GM19239 (cell line): ENCODE results near the gene ULK1.

Experiments
- DNase-seq: peaks from one replicate; pipeline ENCODE4 v3.0.0; 2011; ENCODE audit warnings: low spot score; ENCODE audit not compliant: insufficient read length
- FAIRE-seq: peaks from 2 replicates; lab custom pipeline; 2011; peaks lifted over from hg19 to GRCh38; lab: Jason Lieb, UNC

ULK1 gene

DNA sequence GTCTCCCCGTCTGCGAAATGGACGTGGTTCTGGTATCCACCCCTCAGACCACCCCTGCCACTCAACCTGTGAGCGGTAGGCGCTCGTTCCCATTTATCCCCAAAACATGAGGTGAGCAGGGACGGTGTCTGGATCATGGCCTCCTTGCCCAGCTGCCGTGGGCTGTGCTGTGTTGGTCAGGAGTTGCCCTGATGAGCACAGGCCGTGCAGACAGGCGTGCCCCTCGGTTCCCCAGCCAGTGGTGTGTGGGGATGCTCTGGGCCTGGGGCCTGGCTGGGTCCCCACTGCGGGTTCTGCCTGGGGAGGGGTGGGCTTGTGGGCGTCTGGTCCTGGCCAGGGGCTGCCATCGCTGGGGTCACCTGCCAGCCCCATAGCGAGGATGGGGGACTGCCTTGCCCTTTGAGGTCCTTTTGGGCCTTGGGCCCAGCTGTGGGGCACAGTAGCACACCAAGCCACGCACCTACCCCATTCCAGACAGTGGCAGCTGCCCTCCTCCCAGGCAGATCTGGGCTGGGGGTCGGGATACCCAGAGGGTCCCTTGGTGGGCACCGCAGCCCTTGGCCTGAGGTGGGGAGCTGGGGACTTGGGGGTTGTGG lies 23.4 kb downstream of the ULK1 start:
- FAIRE-seq (no peak), DNase-seq (no peak)

DNA sequence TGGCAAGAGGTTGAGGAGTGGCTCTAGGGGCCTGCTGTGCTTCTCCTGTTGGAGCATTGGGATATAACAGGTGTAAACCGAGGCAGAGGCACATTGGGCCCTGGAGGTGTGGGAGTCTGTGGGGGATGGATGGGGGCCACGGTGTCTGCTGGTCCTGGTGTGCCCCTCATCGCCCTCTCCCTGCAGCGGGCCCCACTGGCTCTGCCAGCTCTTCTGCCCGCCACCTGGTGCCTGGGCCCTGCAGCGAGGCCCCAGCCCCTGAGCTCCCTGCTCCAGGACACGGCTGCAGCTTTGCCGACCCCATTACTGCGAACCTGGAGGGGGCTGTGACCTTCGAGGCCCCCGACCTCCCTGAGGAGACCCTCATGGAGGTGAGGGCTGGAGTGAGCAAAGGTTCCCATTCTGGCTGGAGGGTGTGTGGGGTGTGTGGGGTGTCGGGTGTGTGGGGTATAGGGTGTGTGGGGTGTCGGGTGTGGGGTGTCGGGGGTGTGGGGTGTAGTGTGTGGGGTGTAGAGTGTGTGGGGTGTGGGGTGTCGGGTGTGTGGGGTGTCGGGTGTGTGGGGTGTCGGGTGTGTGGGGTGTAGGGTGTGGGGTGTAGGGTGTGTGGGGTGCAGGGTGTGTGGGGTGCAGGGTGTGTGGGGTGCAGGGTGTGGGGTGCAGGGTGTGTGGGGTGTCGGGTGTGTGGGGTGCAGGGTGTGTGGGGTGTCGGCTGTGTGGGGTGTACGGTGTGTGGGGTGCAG lies 24.1 kb downstream of the ULK1 start:
- FAIRE-seq: no peak
- no peak for DNase-seq

DNA sequence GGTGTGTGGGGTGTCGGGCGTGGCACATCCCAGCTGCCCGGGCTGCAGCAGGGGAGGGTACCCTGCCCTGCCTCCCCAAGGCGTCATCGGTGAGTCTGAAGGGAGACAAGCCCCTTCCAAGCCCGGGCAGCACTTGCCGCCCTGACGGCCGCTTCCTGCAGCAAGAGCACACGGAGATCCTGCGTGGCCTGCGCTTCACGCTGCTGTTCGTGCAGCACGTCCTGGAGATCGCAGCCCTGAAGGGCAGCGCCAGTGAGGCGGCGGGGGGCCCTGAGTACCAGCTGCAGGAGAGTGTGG lies 24.6 kb downstream of the ULK1 start:
- FAIRE-seq (no peak), DNase-seq (no peak)

DNA sequence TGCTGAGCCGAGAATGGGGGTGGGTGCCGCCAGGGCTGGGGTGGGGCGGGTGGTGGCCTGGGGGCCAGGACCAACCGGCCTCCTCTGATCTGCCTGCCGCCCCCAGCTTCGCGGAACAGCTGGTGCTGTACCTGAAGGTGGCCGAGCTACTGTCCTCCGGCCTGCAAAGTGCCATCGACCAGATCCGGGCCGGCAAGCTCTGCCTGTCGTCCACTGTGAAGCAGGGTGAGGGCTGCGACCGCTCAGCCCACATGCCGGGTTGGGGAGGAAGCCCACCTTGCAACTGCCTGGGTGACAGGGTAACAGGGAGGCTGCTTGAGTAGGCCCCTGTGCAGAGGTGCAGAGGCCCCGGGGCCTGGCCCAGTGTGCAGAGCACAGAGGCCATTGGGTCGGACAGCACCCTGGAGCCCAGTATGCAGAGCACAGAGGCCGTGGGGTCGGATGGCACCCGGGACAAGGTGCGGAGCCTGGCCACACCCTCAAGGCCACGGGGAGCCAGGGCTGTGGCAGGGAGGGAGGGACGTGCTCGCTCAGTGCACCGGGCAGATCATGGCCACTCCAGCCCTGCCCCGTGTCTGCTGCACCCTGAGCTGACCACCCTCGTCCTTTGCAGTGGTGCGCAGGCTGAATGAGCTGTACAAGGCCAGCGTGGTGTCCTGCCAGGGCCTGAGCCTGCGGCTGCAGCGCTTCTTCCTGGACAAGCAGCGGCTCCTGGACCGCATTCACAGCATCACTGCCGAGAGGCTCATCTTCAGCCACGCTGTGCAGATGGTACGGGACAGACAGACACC lies 25.1 kb downstream of the ULK1 start:
- FAIRE-seq (no peak), DNase-seq (no peak)

DNA sequence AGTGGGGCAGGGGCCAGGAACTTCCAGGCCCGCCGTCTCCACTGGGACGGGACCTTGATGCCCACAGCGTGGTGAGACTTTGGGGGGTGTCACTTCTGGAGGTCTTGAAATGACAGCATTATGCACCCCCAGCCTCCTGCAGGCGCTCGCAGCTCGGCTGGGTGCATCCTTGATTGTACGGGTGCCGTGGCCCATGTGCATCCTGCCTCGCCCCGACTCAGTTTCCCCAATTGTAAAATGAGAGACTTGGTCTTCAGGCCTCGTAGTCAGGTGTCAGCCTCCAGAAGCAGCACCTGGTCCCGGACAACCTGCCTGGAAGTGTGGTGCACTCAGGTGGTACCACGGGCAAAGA lies 25.7 kb downstream of the ULK1 start:
- FAIRE-seq: no peak

DNA sequence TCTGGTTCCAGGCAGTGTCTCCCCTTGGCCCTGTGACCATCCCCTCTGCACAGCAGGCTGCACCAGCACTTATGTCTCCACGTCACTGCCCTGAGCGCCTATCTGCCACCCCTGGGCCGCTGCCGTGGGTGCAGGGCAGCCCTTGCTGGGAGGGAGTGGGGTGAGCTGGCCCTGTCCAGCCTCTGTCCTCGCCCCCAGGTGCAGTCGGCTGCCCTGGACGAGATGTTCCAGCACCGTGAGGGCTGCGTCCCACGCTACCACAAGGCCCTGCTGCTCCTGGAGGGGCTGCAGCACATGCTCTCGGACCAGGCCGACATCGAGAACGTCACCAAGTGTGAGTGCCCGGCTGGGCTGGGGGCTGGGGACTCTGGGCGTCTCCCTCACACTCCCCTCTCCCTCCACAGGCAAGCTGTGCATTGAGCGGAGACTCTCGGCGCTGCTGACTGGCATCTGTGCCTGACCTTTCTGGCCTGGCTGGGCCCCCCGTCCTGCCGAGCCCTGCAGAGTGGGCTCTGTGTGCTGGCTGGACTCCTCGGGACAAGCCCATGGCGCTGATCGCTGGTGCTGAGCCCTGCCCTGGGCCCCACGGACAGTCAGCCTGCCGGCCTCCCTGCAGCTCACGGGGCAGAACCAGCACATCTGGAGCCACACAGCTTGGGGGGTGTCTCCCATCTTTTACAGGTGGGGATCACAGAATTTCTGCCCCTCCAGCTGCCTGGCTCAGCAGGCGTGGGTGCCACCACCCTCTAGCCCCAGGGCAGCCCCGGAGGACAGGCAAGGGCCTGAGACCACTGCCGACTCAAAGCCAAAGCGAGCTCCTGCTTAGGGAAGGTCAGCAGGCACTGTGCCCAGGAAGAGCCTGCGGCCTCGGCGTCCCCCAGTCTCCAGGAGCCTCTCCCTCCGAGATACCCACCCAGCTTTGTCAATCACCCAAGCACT lies 26.7 kb downstream of the ULK1 start:
- no peak for FAIRE-seq
- no peak for DNase-seq

More for the DNA sequence above, 25.7 kb downstream of the ULK1 start:
- no peak for DNase-seq

DNA sequence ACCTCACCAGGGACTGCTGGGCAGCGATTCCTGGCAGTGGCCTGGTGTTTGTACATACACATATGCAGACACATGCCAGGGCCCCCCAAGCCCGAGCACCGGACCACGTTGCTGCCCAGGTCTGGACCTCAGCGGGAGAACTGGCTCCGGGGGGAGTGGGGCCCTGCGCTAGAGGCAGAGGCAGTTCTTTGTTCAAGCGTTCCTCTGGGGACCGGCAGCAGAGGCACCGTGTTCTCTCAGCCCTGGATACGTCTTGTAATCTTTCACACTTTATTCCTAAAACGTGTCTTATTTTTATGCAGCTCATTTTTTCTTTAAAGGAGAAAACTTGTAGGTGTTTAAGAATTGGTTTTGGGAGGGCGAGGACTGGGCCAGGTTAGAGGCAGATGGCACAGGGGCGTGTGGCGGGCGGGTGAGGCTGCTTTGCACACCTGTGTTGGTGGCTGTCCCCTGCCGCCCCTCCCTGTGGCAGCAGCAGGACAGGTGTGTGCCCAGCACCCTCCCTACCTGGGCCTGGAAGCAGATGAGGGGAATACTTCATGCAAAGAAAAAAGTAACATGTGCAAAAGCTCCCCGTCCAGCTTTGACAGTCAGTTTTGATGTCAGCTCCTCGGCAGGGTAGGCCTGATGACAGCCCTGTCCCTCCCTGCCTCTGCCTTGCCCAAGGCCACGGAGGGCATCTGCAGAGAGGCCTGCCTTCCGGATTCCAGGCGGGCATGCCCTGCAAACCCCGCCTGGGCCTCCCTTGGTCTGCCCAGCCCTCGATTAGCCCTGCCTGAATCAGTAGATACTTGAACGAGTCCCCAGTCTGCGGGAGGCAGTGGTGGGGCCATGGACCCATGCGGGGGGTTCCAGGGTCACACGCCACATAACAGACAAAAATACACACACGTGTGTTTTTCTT lies 27.7 kb downstream of the ULK1 start:
- DNase-seq: no peak
- FAIRE-seq: no peak

DNA sequence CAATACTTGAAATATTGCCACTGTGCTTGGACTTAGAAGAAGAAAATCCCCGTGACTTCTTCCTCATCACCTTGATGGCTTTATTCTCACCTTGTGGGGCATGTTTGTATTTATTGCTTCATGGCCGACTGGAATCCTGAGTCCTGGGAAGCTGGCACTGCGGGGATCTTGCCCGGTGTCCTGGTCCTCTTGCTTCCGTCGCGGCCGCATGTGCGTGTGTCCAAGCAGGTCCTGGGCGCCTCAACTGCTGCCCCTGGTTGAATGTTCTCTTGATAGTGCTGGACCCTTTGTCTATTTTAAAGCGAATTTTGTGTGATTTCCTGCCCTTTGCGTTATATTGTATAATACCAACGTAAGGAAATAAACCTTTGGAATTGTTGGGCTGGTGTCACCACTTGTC lies 28.4 kb downstream of the ULK1 start:
- DNase-seq: no peak
- no peak for FAIRE-seq

DNA sequence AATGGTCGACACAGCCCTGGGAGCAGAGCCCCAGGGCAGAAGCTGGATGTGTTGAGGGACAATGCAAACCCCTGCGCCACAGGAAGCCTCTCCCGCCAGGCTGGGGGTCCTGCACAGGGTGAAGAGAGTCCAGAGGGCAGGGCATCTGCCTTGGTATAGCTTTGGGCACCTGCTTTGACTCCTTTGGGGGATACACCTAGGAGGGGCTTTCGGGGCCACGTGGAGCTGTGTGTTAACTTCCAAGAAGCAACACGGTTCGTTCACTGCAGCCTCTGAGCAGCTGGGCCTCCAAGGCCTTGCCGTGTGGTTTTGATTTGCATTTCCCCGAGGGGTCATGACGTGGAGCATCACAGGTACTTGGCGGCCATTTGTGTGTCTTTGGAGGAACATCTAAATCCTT lies 28.8 kb downstream of the ULK1 start:
- DNase-seq (peak; percentile 81), FAIRE-seq (peak; percentile 90)

DNA sequence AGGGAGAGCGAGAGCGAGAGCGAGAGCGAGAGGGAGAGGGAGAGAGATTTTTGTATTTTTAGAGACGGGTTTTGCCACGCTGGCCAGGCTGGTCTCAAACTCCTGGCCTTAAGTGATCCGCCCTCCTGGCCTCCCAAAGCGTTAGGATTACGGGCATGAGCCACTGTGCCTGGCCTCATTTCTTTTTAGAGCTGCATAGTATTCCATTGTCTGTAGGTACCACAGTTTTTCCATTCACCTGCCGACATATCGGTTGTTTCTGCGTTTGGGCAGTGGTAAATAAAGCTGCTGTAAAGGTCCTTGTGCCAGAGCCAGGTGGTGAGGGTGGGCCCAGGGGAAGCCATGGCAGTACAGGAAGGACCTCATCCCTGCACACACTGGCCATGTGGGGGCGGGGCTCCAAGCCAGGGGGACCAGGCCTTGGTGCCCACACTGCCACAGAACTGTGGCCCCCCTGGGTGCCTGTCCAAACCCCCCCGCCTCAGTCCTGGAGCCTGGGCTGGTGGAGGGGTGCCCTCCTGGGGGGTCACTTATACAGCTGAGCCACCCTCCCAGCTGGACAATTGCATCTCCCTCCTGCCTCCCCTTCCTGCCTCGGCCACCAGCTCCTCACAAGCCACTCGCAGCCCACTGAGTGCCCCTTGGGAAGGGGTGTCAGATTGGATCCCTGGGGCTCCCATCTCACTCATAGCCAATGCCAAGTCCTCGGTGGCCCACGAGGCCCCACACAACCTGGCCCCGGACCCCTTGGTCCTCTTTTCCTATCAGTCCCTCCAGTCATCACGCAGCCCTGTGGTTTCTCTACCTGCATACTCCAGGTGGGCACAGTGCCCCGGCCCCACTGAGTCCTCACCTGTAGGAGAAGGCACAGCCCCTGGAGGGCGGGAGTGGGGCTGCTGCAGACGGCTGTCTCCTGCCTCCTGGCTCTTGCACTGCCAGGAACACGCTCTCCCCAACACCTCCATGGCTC lies 33.0 kb downstream of the ULK1 start:
- FAIRE-seq: no peak
- no peak for DNase-seq

DNA sequence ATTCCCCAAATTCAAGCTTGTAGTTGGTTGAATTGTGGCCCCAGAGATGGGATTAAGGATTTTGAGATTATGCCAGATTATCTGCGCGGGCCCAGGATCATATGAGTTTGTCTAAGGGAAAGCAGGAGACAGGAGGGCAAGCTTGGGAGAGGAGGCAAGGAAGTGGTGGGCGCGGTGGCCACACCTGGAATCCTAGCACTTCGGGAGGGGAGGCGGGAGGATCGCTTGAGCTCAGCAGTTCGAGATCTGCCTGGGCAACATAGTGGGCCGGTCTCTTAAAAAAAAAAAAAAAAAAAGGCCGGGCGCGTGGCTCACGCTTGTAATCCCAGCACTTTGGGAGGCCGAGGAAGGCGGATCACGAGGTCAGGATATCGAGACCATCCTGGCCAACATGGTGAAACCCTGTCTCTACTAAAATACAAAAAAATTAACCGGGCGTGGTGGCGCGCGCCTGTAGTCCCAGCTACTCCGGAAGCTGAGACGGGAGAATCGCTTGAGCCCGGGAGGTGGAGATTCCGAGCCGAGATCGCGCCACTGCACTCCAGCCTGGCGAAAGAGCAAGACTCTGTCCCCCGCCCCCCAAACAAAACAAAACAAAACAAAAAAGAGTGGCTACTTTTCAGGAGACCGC lies 33.8 kb downstream of the ULK1 start:
- DNase-seq (no peak), FAIRE-seq (no peak)

DNA sequence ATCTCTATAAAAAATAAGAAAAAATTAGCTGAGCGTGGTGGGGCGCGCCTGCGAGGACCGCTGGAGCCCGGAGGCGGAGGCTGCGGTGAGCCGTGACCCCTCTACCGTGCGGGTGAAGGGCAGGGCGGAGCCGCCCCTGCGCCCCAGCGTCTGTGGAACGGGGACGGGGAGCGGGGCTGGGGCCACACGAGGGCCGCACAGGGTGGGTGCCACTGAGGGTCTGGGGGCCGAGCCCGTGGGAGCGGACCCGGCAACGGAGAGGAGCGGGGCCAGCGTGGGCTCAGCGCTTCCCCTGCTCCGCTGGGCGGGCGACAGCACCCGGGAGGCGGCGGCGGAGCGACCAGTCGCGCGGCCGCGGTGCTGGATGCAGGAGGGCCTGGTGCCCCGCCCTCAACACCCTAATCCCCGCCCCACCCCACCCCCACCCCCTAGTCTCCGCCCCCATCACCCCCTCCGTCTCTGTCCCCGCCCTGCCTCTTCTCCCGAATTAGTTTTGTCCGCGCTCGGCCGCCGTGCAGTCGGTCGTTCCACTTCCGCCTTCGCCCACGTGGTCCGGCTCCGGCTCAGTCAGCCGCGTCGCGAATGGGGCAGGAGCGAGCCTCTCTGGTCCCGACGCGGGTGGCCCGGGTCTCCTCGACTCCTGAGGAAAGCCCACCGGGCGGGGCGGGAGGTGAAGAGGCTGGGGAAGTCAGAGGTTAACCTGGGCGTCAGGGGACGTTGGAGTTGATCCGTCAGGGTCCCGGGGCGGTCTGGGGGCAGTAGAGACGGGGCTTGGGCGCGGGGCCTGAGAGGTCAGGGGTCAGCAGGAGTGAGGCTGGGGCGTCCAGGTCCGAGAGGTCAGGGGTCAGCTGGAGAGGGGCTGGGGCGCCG lies 34.5 kb downstream of the ULK1 start, which contains the start of gene PUS1:
PUS1 (plus strand) TSS at position 566 of the 870 bp plus-strand sequence. CDS start 447 bp downstream, outside the sequence.
- FAIRE-seq (peak; percentile 82), DNase-seq (peak; percentile 98)

DNA sequence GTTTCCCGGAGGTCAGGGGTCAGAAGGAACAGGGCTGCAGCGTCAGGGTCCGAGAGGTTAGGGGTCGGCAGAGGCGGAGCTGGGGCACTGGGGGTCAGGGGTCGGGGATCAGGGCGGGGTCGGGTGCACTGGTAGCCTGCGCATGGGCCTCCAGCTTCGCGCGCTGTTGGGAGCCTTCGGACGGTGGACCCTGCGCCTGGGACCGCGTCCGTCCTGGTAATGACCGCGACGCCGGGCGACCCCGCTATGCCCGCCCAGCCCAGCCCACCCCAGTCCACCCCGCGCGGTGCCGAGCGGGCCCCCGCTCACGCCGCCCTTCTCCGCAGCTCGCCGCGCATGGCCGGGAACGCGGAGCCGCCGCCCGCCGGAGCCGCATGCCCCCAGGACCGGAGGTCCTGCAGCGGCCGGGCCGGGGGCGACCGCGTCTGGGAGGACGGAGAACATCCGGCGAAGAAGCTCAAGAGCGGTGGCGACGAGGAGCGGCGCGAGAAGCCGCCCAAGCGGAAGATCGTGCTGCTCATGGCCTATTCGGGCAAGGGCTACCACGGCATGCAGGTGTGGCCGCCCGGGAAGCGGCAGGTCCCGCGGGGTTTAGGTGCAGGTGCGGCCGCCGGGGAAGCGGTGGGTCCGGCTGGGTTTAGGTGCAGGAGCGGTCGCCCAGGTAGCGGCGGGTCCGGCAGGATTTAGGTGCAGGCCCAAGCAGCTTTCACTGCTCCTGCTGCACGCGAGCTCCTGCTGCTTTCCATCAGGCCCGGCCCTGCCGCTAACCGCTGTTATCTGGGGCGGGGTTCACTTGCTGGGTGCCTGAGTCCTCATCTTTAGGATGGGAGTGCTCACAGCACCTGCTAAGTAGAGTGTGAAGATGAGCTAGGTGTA lies 35.4 kb downstream of the ULK1 start:
- FAIRE-seq (no peak), DNase-seq (no peak)

DNA sequence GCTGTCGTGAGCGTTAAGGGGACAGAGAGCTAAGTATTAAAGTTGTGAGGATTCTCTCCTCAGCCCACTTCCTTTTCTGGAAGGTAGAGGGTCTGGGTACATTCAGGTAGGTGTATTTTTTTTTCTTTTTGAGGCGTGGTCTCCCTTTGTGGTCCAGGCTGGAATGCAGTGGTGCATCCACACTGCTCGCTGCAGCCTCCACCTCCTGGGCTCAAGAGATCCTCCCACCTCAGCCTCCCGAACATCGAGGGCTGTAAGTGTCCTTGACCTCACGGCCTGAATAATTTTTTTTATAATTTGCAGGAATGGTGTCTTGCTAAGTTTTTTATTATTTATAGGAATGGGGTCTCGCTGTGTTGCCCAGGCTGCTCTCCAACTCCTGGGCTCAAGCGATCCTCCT lies 36.1 kb downstream of the ULK1 start:
- FAIRE-seq (no peak), DNase-seq (no peak)

DNA sequence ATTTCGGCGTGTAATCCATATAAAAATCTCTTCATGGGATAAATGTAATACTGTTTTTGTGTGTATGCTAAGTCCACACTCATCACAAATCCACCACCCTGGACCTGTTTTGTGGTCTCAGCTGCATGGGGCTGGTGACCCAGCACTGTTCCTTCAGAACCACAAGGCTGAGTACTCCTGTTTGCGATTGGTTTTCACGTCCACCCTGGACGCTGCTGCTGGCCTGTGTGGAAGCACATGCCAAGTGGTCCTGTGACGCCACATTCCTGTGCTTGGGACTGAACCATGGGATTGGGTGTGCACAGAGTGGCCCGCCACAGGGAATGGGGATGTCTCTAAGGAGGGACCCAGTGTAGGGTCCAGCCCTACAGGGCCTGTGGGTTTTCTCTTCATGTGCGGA lies 39.0 kb downstream of the ULK1 start:
- no peak for FAIRE-seq
- no peak for DNase-seq

DNA sequence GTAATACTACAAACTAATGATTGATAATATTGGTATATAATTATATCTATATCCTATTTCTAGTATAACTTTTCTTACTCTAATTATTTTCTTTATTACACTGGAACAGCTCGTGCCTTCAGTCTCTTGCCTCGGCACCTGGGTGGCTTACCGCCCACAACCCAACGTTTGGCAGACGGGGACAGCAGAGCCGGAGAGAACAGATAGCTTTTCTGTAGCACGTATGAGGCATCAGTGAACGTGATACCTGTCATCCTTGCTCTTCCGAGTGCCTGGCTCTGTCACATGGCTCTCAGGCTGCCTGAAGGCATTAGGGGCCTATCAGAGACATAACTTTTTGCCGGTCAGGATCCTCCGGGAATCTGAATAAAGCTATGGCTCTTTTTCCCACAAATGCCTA lies 40.1 kb downstream of the ULK1 start:
- no peak for DNase-seq
- FAIRE-seq: no peak
